NCI-H524 (cell line): ENCODE measurements around the gene AK9.
"Not testable (repeated sequence)": the region's sequence is repeated elsewhere in the genome, so short reads cannot be mapped to it uniquely, and the experiment has no call there.

Experiments used
- DNase-seq, 2 experiments: peaks; one replicate each; lab custom pipeline; 2025; lab: John Stamatoyannopoulos, UW

AK9 gene

DNA sequence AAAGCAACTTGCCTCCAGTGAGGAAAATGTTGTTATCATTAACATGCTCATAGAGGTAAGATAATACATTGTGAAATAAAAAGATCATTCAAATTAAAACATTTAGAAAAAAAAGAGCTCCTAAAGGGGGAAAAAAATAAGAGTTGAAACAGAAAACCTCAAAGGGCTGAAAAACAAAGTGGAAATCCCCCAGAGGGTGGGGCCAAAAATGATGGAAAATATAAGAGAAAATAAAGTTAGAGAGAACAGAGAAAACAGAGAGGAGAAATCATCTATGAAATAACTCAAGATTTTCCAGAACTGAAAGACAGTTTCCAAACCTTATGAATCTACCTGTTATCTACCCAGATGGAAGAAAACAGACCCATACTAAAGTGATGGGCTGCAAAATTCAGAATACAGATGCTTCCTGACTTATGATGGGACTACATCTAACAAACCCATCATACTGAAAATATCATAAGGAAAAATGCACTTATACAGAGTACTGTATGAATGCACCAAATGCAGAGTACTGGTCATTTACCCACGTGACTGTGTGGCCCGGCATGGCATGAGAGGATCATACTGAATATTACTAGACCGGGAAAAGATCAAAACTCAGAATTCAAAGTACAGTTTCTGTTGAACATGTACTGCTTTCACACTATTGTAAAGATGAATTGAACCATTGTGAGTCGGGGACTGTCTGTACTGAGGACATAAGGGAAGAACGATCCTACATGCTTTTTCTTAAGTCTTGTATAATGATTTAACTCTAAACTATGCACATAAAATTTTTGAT lies 212.0 kb downstream of the AK9 start:
- DNase-seq: no peak

DNA sequence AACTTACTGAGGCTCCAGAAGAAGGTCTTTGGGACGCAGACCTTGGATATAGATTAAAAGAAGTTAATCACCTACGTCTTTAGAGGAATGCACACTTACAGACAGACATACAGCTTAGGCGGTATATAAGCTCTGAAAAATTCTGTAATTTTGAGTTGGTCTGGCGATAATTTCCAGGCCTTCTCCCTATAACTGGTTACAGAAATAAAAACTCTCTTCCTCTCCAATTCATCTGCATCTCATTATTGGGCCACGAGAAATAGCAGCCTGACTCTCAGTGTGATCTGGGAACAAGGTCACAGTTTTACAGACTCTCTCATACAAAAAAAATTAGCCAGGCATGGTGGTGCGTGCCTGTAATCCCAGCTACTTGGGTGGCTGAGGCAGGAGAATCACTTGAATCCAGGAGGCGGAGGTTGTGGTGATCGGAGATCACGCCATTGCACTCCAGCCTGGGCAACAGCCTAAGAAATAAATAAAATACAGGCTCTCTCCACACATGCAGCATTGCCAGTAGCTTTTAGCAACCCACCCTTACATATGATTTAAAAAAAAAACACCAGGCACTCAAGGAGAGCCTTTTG lies 212.7 kb downstream of the AK9 start:
- no peak for DNase-seq

DNA sequence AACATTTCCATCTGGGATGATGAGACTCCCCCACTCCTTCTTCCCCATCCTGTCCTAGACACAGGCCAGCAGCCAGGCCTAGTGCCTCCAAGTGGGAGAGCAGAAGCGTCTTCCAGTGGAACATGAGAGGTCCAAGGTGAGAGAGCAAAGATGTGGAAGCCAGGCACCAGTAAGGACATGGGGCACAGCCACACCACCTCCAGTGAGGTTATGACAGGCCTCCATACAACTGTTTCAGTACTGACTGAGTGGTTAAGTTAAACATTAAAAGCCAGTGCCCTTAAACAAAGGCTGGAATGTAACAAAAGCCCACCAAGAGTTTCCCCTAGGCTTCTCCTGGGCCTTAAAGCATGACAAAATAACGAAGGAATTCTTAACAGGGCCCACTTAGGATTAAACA lies 213.3 kb downstream of the AK9 start:
- DNase-seq: no peak

DNA sequence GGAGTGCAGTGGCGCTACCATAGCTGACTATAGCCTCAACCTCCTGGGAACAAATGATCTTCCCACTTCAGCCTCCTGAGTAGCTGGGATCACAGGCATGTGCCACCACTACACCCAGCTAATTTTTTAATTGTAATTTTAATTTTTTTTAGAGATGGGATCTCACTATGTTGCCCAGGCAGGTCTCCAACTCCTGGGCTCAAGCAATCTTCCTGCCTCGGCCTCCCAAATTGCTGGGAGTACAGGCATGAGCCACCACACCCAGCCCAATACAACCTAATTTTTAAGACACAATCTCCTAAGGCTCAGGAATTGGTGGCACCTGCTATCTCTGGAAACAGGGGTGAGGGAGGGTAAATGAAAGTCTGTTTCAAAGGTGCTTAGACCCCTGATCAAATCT lies 213.8 kb downstream of the AK9 start:
- DNase-seq: no peak

DNA sequence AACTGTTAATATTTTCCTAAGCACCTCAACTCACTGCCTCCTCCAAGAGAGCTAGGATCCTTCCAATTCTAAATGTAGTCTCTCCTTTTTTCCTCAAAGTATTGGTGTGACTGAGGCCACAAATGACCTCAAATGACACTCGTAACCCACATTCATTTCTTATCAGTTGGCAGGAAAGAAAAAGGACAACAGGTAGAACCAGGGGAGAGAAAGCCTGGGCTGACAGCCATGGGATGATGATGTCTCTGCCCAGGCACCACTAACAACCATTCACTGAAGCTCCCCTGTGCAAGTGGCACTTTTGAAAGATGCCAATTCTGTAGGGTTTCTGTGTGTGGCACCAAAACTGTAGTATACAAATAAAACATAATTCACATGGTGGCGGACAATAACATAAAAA lies 215.4 kb downstream of the AK9 start:
- DNase-seq: no peak

DNA sequence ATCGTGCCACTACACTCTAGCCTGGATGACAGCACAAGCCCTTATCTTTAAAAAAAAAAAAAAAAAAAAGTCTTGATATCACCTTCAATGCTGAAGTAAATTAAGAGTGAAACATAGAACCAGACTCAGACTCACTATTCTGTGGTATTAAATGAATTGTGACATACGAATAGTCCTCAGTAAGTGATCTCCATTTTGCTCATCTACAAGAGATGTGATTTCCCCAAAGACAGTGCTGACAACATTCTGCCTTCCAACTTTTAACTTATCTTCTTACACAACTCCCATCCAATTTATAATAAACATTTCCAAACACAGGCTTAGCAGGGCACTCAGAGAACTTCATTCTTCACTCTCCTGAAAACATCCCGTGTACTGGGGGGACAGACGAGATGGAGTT lies 216.0 kb downstream of the AK9 start:
- no peak for DNase-seq

DNA sequence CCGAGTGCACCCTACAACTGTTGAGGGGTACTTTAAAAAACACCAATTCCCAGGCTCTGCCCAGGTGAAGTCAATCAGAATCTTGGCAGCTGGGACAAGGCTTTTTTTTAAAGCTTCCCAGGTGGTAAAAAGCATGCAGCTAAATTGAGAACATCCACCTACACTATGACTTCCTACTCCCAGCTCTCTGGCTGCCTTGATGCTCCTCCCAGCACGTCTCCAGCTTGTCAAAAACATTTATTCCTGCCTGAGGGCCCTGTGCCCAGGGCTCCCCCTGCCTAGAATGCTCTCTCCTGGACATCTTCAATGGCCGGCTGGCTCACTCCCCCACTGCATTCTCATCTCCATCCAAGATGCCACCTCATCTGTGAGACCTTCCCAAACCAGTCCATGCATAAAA lies 217.9 kb downstream of the AK9 start:
- DNase-seq: no peak

DNA sequence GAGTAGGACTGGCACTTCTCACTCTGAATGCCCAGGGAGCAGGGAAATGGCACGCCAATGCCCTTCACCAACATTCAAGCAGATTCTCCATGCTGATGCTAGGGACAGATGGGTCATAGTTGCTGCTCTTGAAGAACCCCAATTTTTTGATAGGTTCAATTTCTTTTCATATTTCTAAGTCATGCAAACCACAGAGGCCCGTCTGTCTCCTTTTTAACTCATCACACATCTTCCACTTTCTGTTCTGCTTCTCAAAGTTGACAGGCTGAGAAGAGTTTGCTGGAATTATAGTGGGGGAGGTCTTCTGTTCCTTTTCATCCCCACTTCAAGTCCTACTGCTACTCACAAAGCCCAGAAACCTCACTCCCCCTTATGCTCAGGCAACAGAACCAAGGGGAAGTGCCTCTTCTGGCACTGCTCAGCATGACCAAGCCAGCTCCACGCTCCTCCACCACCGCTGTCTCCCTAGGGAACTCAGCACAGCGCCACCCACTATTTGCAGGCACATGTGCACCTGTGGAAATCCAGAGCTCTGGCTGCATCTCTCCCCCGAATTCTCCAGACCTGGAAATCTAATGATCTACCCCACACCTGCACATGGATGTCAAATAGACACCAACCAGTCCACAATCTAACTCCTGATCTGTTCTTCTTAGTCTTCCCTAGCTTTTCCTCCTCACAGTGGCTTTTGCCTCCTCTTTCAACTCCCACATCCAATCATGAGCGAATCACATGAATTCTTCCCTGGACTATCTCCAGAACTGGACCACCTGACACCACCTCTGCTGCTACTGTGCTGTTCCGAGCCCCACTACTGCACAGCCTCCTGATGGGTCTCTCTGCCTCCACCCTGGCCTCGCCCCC lies 218.6 kb downstream of the AK9 start:
- DNase-seq: no peak

DNA sequence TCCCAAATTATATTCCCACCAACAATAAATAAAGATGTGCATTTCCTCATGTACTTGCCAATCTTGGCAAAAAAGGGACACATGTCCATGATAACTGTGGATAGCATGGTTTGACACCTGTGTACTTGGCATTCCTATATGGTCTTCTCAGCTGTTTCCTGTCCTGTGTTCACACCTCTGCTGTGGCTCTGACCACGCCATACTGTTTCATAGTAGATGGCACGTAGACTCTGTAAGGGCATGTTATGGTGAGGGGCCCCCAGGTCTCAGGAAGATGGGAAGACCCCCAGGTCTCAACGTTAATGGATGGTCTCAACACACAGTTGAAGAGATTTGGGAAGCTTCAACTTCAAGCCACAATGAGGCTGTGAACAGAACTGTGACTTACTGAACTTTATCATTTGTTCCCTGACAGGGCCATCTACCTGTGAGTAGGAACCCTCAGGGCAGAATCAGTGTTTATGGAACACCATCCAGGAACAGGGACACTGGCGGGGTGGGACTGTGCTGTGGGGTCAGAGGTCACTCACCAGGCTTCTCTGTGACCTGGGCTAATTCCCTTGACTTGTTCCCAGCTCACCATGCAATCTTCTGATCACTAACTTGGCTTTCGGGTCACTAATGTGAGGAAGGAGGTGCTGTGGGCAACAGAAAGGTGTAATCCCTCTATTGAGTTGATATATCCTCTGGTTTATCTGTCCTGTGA lies 219.7 kb downstream of the AK9 start:
- DNase-seq: no peak

DNA sequence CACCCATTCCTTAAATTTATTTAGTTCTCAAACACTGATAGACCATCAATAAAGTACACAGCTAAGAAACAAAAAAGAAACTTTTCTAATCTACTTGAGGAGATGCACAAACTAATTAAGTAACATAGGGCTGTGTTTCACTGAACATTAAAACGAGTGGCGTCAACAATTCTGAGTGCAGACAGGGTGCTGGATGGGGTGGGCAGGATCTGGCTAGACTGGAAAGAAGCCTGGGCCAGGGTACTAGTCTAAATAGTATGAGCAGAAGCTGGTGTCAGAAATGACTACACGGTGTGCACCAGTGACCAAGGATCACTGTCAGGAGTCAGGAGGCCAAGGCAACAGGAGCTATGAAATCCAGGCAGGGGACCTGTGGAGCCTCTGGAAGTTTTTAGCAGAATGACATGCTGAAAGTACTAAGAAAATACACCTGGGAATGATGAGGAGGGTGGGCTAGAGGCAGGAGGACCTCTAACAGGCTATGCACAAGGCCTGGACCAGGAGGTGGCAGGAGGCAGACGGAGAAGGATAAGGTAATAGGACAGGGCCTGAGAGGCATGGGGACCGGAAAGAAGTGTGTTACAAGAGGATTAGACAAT lies 221.3 kb downstream of the AK9 start:
- DNase-seq: no peak

DNA sequence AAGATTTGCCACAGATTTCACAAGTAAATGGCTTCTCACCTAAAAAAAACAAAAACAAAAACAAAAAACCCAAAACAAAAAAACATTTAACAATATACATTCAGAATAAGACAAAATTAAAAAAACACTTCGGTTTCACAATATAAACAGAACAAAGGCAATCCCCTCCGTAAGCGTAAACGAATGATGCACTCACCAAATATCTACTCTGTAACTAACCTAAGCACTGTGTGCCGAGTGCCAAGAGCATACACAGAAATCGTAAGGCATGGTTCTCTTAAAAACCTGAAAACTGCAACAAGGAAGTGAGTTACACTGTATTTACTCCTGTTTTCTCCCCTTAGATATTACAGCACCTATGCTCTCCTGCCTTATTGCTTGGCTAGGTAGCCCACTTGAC lies 223.3 kb downstream of the AK9 start:
- no peak for DNase-seq

DNA sequence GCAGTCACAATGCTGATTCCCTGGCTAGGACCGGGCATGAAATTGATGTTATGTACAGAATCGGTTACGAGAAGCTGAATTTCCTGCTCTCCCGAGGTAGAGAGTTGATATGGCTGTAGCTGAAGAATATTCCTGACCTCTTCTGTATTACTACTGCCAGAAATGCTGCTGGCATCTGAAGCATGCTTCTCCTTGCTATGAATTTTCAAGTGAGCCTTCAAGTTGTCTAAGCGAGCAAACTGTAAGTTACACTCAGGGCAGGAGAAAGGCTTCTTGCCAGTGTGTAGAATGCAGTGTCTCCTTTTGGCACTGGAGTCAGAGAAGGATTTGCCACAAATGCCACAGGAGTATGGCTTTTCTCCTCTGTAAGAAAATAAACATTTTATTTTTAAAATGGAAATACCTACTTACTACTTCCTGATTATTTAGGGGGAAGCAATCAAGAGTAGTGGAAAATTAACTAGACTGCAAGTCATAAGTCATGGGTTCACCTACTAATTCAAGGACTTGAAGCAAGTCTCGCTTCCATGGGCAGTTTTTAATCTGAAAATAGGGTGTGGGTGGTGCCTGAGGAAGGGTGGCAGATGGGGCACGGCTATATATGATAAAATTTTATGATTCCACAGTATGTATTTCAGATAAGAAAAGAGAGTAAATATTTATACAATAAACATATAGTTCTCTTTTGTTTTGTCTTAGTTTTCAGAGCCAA lies 224.6 kb downstream of the AK9 start:
- no peak for DNase-seq

DNA sequence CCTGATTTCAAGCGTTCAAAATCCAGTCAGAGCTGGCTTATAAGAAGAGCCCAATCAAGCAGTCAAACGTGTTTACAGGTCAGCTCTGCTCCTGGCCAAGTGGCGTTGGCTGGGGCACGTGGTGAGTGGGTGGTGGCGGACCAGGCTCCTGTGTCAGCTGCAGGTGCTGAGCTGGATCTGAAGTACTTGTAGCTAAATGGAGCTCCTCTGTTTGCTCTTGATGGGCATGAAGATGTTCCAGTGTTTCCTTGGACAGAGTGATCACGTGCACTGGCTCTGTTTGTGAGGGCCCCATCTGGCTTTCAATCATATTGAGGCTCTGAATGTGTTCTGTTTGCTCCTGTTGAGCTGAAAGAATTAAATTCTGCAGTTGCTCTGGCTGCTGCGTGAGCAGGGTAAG lies 225.2 kb downstream of the AK9 start:
- DNase-seq: peak in 1 of 2 experiments; percentile 13

DNA sequence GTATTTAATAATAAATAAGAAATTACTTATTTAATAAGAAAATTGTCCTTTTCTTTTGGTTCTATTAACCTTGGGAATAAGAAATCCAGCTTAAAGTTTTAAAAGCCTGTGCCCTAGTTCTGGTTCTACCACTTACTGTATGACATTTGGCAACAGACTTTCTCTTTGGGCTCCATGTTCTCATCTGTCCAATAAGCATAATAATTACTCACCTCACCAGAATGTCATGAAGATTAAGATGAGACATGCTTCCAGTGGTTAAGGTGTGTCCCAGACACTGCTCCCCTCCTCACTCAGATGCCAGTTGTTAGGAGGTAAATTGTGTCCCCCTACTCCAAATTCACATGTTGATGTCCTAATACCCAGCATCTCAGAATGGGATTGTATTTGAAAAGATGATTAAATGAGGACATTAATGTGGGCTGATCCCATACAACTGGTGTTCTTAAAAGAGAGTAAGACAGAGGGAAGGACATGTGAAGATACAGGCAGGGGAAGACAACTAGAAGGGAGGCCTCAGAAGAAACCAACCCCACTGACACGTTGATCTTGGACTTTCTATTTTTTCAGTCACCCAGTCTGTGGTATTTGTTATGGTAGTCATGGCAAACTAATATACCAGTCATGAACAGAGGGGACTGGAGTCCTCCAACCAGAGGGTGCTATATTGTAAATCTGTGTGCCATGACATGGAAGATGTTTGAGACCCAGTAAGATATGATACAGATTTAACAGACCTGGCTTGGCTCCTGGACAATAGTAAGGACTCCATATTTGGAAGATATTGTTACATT lies 229.1 kb downstream of the AK9 start:
- no peak for DNase-seq

DNA sequence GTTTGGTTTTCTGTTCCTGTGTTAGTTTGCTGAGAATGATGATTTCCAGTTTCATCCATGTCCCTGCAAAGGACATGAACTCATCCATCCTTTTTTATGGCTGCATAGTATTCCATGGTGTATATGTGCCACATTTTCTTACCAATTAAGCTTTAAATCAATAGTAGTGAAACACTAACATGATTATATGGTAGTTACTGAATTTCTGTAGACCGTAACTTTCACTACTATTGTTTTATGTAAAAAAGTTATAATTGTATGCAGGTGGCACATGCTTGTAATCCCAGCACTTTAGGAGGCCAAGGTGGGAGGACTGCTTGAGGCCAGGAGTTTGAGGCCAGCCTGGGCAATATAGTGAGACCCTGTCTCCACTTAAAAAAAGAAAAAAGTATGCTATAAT lies 229.8 kb downstream of the AK9 start:
- DNase-seq: not testable (repeated sequence)

DNA sequence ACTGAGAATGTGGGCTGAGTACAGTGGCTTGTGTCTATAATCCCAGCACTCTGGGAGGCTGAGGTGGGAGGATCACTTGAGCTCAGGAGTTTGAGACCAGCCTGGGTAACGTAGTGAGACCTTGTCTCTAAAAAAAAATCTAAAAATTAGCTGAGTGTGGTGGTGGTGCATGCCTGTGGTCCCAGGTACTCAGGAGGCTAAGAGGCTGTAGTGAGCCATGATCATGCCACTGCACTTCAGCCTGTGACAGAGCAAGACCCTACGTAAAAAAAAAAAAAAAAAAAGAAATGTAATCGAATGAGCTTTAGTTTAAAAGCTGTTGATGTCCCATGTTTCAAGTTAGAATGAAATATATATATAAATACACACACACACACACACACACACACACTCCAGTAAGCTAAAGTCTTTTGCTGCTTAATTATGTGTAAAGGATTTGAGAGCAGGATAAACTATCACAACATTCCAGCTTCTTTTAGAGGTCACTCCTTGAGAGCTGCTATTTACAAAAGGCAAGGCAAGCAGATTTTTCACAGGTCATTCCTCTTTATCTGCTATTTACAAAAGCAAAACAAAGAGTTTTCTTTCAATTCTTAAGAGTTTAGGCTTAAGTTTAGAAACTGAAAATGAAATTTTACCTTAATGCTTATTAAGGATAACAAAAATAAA lies 230.7 kb downstream of the AK9 start:
- no peak for DNase-seq

DNA sequence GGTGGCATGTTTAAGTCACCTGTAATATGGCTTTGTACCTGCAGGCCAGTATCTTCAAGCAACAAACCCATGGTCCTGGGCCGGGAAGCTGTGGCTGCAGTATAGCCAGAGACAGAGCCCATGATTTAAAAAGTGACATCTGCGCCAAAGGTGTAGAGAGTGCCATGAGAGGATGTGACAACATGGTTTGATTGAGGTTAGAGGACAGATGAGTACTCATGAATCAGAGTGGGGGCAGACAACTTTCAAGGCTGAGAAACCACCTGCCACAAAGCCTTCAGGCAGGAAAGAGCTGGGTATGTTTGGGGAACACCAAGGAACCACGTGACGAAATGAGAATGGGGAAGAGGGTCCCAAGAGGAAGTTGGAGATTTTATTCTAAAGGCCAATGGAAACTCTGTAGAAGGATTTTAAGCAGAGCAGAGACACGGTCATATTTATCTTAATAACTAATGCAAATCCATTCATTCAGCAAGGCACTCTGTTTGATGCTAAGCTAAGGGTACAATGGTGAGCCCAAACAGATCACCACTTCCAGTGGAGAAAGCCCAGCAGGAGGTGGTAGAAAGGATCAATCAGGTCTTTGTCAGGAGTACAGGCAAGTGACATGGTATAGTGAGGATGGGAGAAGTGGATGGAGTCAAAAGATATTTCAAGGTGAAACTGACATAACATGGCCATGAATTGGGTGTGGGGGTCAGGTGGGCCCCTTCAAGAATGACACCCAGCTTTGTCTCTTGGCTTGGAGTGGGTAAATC lies 232.0 kb downstream of the AK9 start:
- no peak for DNase-seq

DNA sequence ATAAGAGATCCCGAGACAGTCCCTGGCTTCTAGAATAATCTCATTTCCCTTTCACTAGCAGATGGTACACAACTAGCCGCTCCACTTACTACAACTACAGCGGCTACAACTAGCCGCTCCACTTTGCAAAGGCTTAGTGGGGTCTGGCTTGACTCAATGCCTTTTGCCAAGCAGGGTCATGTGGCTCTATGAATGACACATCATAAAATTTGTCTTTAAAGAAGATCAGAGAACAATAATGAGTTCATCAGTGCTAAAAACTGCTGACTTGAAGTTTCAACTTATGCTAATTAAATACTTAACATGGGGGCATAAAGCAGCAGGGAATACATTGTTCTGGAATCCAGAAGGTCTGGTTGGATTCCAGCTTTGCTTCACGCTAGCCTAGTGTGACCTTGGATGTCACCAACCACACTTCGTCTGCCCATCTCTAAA lies 233.4 kb downstream of the AK9 start:
- no peak for DNase-seq
